ENCODE data around the gene DDC.

GRCh38 chr7:50554431-50555322 lies 10.5 kb downstream of the DDC start:
- TF ChIP-seq CTCF (IDR thresholded peaks at IDR 0.05) (no peak), POLR2A (IDR thresholded peaks at IDR 0.05) (no peak)
